Measurements from ENCODE around the gene PLCD4.
A peak's percentile ranks its signal among the peaks of the same experiment; 100 is the strongest.

Gene PLCD4

GRCh38 chr2:218607436-218608115 is at the start of gene PLCD4:
TSS of gene PLCD4 (plus strand) at chr2:218607899. CDS start at chr2:218615740, 7,841 bp downstream.
- DNase-seq, result no peak

GRCh38 chr2:218557941-218558340 is 49.8 kb upstream of the PLCD4 start:
- DNase-seq, result peak; percentile 58

GRCh38 chr2:218558986-218559385 is 48.7 kb upstream of the PLCD4 start:
- DNase-seq, result no peak

GRCh38 chr2:218564056-218564455 is 43.6 kb upstream of the PLCD4 start:
- no peak for DNase-seq

- DNase-seq, result peak; percentile 14
These were observed 41.4 kb upstream of the PLCD4 start for GRCh38 chr2:218566296-218566695.

- no peak for DNase-seq
These were observed 39.9 kb upstream of the PLCD4 start for GRCh38 chr2:218567797-218568189.

GRCh38 chr2:218568190-218569037 is 39.3 kb upstream of the PLCD4 start, which contains the start of the genes CNOT9 and USP37:
TSS of gene CNOT9 (plus strand) at chr2:218568839. CDS start at chr2:218568955, 116 bp downstream.
TSS of gene USP37 (minus strand) at chr2:218568351. CDS start at chr2:218558653, 9,698 bp downstream.
- peak; percentile 100 for DNase-seq

- peak; percentile 84 for DNase-seq
These were observed 38.7 kb upstream of the PLCD4 start for GRCh38 chr2:218569038-218569431.

GRCh38 chr2:218569661-218570500 is 37.8 kb upstream of the PLCD4 start:
- DNase-seq, result peak; percentile 50

- peak; percentile 13 for DNase-seq
These were observed 36.8 kb upstream of the PLCD4 start for GRCh38 chr2:218570850-218571249.

GRCh38 chr2:218576854-218577253 is 30.8 kb upstream of the PLCD4 start:
- DNase-seq, result no peak

GRCh38 chr2:218577482-218578220 is 30.0 kb upstream of the PLCD4 start:
- DNase-seq, result no peak

- DNase-seq, result no peak
These were observed 29.3 kb upstream of the PLCD4 start for GRCh38 chr2:218578272-218578877.

GRCh38 chr2:218582076-218582475 is 25.6 kb upstream of the PLCD4 start:
- peak; percentile 8 for DNase-seq

GRCh38 chr2:218583983-218584850 is 23.5 kb upstream of the PLCD4 start:
- DNase-seq, result no peak

GRCh38 chr2:218585541-218585940 is 22.2 kb upstream of the PLCD4 start:
- DNase-seq, result no peak

- DNase-seq, result no peak
These were observed 2.3 kb upstream of the PLCD4 start for GRCh38 chr2:218605432-218605831.

GRCh38 chr2:218615868-218616315 is 8.2 kb downstream of the PLCD4 start:
- no peak for DNase-seq

- no peak for DNase-seq
These were observed 10.6 kb downstream of the PLCD4 start for GRCh38 chr2:218618102-218618860.

- no peak for DNase-seq
These were observed 13.3 kb downstream of the PLCD4 start for GRCh38 chr2:218621007-218621406.

Measured in suppressor macrophage treated with lipopolysaccharide for 4 hours (primary cell).